Effector memory CD4-positive, alpha-beta T cell (primary cell): ENCODE data around the gene FUT3.
"Not testable (repeated sequence)": the region's sequence is repeated elsewhere in the genome, so short reads cannot be mapped to it uniquely, and the experiment has no call there.

Source experiments
- DNase-seq, 3 donors: peaks; one replicate each; pipeline ENCODE4 v3.0.0-alpha.2; 2020
- H3K27ac ChIP-seq: 2 replicates; pipeline ENCODE4 v1.7.0; 2013; ENCODE audit warnings: mild to moderate bottlenecking, low read length, moderate library complexity; ENCODE audit not compliant: insufficient read depth, poor library complexity, severe bottlenecking
- H3K27me3 ChIP-seq: replicated peaks from 2 replicates; pipeline ENCODE4 v1.7.0; 2013; ENCODE audit warnings: mild to moderate bottlenecking, low read length; ENCODE audit not compliant: insufficient read depth, control insufficient read depth, poor library complexity, severe bottlenecking
- H3K36me3 ChIP-seq: 2 replicates; pipeline ENCODE4 v1.7.0; 2013; ENCODE audit warnings: mild to moderate bottlenecking, low read length, moderate library complexity; ENCODE audit not compliant: control insufficient read depth, insufficient read depth
- H3K4me1 ChIP-seq: 2 replicates; pipeline ENCODE4 v1.7.0; 2013; ENCODE audit warnings: low read length, mild to moderate bottlenecking; ENCODE audit not compliant: control insufficient read depth, insufficient read depth, poor library complexity, severe bottlenecking
- H3K4me3 ChIP-seq: 2 replicates; pipeline ENCODE4 v1.7.0; 2013; ENCODE audit warnings: low read length, low read depth, mild to moderate bottlenecking; ENCODE audit not compliant: insufficient read depth, poor library complexity, severe bottlenecking
- H3K9me3 ChIP-seq: 2 replicates; pipeline ENCODE4 v1.7.0; 2013; ENCODE audit warnings: mild to moderate bottlenecking, low read length, moderate library complexity; ENCODE audit not compliant: control insufficient read depth

FUT3 gene

DNA sequence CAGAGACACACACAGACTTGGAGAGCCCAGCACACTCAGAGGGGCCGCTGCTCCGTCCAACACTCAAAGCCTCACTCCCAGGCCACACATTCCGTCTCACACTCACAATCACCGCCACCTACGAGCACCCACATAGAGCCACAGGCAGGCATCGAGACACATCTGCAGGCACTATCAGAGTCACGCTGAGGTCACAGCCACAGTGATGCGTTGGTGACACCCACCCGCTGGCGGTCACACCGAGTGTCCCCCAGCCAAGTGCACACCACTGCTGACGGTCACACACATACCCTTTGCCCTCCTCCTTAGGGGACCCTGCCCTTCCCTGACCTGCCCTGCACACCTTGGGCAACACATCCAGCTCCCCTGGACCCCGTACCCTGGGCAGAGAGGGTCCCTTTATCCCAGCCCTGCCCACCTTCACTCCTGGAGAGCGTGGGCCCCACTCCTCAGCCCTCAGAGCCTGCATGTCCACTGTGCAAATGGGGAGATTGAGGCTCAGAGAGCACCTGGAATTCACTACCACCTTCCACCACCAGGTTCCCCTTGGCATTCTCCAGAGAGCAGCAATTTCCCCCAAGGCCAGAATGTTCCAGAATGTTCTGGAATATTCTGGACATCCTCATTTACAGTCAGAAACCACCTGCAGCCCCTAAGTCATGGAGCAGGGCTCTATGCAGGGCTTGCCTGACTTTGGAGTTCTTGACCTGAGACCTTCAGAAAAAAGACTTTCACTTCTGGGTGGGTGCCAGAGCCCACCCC, 13.7 kb upstream of the FUT3 start:
- Histone ChIP-seq H3K36me3 (no peaks in the 10 kb centered on the region), H3K27ac (no peak overlapping the region), H3K9me3 (no peaks in the 10 kb centered on the region), H3K4me1 (no peaks in the 10 kb centered on the region), H3K27me3 (no peaks in the 10 kb centered on the region), H3K4me3 (no peak overlapping the region)
- no peak for DNase-seq

DNA sequence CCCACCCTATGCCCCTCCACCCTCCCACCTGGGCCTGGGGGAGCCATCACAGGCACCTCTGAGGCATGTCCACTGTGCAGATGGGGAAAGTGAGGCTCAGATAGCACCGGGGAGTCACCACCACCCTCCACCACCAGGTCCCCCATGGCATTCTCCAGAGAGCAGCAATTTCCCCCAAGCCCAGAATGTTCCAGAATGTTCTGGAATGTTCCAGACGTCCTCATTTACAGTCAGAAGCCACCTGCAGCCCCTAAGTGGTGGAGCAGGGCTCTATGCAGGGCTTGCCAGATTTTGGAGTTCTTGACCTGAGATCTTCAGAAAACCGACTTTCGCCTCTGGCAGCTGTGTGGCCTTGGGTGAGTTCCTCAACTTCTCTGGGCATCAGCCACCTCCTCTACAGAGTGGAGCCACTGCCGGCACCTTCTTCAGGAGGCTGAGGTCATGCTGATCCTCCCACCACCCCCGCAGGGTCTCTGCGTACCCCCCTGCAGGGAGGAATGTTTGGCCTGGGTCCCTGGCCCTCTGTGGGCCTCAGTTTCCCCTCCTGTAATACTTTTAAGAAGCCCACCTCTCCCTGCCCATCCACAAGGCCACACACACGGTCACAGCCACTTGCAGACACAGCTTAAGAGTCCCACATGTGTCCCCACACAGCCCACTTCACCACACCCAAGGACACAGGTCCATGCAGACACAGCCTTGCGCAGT, 12.9 kb upstream of the FUT3 start:
- no peak overlapping the region for H3K4me3 ChIP-seq
- no peak overlapping the region for H3K27ac ChIP-seq
- H3K4me1 ChIP-seq: no peaks in the 10 kb centered on the region
- DNase-seq: no peak
- H3K9me3 ChIP-seq: no peaks in the 10 kb centered on the region
- H3K36me3 ChIP-seq: no peaks in the 10 kb centered on the region
- no peaks in the 10 kb centered on the region for H3K27me3 ChIP-seq

DNA sequence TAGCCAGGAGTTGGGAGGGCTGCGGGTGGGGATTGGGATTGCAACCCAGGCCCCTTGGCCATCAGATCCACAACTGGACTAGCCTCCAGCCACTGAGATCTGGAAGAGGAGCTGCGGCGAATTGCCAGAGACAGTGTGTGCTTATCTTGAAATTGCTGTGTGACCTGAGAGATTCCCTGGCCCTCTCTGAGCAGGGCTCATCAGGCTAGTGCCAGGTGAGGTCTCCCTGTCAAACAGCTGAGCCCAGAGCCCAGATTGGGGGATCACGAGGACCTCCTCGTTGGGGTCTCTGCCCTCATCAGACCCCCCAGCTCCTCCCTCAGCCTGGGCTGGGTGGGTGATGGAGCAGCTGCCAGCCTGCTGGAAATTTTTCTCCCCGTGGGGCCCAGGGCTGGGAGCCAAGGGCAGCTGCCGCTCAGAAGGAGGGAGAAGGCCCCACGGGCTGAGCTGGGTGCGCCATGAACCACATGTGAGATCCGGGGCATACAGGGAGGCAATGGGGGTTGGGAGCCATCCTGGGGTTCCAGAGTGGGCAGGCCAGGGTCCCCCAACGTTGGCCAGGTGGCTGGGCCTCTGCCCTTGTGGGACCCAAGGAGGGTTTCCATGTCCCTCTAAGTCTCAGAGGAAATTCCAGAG, 11.9 kb upstream of the FUT3 start:
- Histone ChIP-seq H3K4me1 (no peaks in the 10 kb centered on the region), H3K27ac (no peak overlapping the region), H3K9me3 (no peaks in the 10 kb centered on the region), H3K4me3 (no peak overlapping the region), H3K36me3 (no peaks in the 10 kb centered on the region), H3K27me3 (no peaks in the 10 kb centered on the region)
- DNase-seq: no peak

GRCh38 chr19:5857203-5858081, 6.2 kb upstream of the FUT3 start:
- H3K4me3 ChIP-seq: no peak overlapping the region
- no peak for DNase-seq
- H3K27ac ChIP-seq: no peak overlapping the region
- no peaks in the 10 kb centered on the region for H3K4me1 ChIP-seq
- no peaks in the 10 kb centered on the region for H3K9me3 ChIP-seq
- no peaks in the 10 kb centered on the region for H3K27me3 ChIP-seq
- H3K36me3 ChIP-seq: no peaks in the 10 kb centered on the region

GRCh38 chr19:5855151-5855550, 3.9 kb upstream of the FUT3 start:
- H3K9me3 ChIP-seq, H3K4me3 ChIP-seq, DNase-seq, H3K36me3 ChIP-seq, H3K27ac ChIP-seq, H3K27me3 ChIP-seq, H3K4me1 ChIP-seq: not testable (repeated sequence)

GRCh38 chr19:5854121-5854520, 2.9 kb upstream of the FUT3 start:
- not testable (repeated sequence) for H3K4me1 ChIP-seq, H3K27ac ChIP-seq, H3K36me3 ChIP-seq, H3K4me3 ChIP-seq, H3K27me3 ChIP-seq, DNase-seq, H3K9me3 ChIP-seq

GRCh38 chr19:5850743-5851293, 431 bp downstream of the FUT3 start:
- no peaks in the 10 kb centered on the region for H3K36me3 ChIP-seq
- no peaks in the 10 kb centered on the region for H3K27me3 ChIP-seq
- no peak overlapping the region for H3K27ac ChIP-seq
- H3K9me3 ChIP-seq: no peaks in the 10 kb centered on the region
- no peak for DNase-seq
- no peak overlapping the region for H3K4me3 ChIP-seq
- no peaks in the 10 kb centered on the region for H3K4me1 ChIP-seq

GRCh38 chr19:5850189-5850588, 1.1 kb downstream of the FUT3 start:
- no peaks in the 10 kb centered on the region for H3K9me3 ChIP-seq
- DNase-seq: no peak
- no peaks in the 10 kb centered on the region for H3K27me3 ChIP-seq
- H3K27ac ChIP-seq: no peak overlapping the region
- no peaks in the 10 kb centered on the region for H3K4me1 ChIP-seq
- no peak overlapping the region for H3K4me3 ChIP-seq
- H3K36me3 ChIP-seq: no peaks in the 10 kb centered on the region

GRCh38 chr19:5848621-5849020, 2.6 kb downstream of the FUT3 start:
- DNase-seq, H3K27ac ChIP-seq, H3K9me3 ChIP-seq, H3K4me3 ChIP-seq, H3K36me3 ChIP-seq, H3K27me3 ChIP-seq, H3K4me1 ChIP-seq: not testable (repeated sequence)
